OCI-M2 (cell line): ENCODE data around the gene CD164L2.

Experiments used
- DNase-seq: peaks from one replicate; lab custom pipeline; 2025; ENCODE audit not compliant: unreplicated experiment; lab: John Stamatoyannopoulos, UW

Gene CD164L2

DNA sequence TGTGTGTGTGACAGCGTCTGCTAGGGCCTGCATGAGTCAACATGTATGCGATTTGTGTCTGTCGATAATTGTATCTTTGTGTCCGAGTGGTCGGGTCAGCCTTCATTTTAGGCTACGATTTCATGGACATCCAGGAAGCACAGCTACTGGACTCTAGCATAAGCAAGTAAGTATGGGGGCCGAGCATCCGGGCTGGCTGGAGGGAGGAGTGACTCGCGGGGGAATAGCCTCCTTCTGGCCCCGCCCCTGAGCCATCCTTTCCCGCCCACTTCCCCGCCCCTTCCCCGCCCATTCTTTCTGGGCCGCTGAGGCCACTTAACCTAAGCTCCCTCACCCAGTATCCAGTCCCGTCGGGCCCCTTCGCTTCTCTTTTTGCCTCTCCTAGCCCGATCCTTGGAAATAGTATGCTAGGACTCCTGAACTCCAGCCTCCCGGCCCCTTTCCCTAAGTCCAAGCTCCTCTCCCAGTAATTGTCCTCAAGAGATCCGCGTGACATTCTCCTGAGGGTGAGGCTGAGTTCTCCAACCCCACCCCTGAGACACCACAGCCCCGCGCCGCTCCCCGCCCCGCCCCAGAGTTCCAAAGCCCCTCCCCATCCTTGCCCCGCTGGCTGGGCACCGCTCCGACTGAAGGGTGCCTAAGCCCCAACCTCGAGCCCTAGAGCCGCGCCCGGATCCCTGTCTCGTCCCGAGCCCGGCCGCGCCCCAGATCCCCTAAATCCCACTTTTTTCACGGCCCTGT lies 17.6 kb downstream of the CD164L2 start:
- peak; percentile 80 for DNase-seq

DNA sequence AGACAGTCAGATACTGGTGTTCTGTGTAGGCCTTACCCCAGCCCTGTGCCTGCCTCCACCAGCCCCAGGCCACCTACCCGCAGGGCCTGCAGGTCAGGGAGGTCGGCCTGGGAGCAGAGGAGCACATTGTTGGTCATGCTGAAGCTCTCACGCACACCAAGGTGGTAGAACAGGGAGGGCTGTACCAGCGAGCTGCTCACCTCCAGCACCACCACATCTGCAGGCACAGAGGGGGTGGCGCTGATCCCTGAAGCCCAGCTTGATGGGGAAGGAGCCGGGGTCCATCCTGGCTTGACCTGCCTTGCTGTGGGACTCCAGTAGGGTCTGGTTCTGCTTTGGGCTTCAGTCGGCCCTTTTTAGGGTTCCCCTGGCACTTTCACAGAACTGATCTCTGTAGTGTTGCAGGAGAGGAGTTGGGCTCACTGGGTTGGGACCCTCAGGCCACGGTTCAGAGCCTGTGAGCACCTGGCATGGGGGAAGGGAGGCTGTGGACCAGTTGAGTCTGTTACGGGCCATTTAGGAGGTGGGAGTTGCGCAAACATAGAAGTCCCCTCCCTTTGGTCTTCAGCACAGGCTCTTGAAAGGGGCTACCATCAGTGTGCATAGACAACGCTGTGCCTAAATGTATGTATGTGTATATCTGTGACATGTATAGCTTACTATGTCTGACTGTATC lies 18.3 kb downstream of the CD164L2 start:
- no peak for DNase-seq

DNA sequence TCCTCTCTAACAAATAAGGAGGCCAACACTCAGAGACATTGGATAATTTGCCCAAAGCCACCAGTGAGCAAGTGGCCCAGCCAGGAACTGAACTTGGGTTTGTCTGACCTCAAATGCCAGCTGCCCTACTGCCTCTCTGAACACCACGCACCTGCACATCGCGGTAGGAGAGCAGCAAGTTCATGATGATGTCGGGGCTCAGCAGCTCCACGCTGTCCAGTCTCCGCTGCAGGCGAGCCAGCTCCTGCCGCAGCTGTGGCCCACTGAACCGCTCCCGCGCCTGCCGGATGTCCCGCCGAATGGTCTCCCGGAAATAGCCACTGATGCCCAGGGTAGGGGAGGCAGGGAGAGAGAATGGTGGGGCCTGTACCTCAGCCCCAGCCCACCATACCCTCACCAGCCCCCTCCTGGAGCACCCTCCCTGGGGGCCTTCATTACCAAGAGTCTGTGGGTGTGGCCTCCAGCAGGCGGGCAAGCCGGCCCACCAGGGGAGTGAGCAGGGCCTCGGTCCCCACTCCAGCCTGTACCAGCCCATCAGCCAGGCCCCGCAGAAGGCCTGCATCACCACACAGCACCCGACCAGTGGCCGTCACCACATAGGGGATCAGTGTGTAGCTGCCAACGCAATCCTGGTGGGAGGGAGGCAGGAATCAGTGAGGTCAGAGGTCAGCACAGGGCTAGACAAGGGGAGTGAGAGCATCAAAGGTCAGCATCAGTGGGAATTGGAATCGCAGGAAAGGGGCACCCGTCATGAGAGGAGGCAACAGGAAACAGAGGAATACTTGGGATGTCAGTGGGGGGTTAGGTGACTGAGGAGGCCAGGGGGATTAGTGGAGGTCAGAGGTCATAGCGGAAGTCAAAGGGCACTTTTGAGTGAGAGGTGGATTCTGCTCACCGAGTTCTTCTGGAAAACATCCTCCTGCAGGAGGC lies 19.1 kb downstream of the CD164L2 start:
- DNase-seq, result no peak

DNA sequence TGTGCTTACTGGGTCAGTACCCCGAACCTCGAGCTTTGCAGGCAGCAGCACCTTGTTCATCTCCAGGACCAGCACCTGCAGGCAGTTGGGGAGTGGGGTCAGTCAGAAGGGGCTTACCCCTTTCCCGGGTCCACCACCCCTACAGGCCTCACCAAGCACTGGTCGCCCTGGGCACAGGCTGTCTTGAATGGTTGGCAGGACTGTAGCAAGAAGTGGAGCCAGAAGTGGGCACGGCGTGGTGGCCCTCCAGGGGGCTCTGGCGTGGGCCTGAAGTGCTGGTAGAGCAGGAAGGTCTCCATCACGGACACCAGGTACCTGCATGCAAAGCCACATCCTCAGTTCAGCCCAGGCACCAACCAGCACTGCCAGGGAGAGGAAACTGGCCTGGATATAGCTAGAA lies 21.6 kb downstream of the CD164L2 start:
- DNase-seq, result no peak

DNA sequence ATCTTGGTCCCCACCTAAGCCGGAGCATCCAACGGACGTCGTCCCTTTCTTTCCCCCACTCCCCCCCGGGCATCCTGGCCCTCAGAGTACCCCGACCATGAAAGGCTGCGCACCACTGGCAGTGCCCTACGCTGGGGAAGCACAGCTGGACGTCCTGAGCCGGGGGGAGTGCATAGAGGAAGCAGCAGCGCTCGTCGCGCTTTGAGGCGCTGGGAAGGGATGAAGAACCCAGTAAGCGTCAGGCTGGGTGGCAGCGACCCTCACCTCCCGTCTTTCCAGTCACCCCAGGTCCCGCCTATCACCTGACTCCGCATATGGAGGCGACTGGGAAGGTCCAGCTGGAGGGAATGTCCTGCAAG lies 22.1 kb downstream of the CD164L2 start:
- no peak for DNase-seq

DNA sequence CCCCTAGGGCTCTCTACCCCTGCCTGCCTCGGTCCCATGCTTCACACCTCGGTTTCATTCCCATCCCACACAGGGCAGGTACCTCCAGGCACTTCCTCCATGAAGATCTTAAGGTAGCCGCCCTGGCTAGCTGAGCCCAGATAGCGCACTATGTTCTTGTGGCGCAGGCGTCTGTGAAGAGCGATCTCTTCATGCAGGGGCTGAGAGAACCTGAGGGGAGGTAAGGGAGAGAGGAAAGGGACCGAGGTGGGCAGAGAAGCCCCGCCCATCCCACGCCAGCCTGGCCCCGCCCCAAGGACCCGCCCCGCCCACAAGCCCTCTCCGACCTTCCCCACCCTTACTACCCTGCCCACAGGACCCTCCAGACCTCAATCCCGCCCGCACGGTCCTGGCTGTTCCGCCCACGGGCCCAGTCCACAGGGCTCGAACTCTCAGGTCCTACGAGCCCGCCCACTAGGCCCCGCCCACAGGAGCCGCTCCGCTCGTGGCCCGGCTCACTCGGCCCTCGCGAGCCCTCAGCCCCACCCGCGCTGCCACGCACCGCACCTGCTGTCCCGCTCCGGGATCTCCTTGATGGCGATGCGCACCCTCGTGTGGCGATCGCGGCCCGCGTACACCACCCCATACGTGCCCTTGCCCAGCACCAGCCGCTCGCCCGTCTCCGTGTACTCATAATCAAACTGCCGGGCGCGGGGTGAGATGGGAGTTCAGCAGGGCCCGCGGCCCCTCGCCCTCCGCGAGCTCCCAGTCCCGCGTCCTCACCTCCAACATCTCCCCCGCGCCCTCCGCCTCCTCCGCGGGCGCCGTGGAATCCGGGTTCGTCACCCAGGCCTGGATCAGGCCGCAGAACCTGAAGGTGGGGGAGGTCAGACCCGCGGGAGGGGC lies 22.7 kb downstream of the CD164L2 start:
- no peak for DNase-seq

DNA sequence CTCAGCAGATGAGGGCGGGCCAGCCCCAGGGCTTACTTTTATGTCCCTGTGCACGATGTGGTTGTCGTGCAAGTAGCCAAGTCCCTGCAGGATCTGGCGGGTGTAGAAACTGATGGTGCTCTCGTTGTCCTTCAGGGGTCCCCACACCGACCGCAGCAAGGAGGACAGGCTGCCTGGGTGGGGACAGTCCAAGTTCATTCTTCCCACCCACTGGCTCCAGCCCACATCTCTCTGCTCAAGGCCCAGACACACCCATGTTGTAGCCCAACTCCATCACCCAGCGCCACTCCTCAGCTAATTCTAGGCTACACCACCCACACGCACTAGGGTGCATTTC lies 23.3 kb downstream of the CD164L2 start:
- DNase-seq, result no peak

DNA sequence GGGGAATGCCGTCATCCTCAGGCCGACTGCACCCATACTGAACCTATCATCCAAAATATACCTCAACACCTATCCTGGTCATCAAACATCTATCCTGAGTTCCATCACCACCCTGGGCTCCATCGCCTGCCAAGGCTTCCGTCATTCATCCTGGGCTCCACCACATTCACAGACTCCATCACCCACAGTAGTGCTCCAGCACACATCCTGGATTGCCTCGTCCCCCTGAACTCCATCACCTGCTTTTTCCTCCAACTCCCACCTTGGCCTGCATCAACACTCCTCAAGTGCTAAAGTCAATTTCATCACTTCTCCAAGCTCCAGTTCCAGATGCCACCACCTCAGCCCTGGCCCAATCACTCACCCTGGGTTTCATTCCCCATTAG lies 24.2 kb downstream of the CD164L2 start:
- DNase-seq, result no peak

DNA sequence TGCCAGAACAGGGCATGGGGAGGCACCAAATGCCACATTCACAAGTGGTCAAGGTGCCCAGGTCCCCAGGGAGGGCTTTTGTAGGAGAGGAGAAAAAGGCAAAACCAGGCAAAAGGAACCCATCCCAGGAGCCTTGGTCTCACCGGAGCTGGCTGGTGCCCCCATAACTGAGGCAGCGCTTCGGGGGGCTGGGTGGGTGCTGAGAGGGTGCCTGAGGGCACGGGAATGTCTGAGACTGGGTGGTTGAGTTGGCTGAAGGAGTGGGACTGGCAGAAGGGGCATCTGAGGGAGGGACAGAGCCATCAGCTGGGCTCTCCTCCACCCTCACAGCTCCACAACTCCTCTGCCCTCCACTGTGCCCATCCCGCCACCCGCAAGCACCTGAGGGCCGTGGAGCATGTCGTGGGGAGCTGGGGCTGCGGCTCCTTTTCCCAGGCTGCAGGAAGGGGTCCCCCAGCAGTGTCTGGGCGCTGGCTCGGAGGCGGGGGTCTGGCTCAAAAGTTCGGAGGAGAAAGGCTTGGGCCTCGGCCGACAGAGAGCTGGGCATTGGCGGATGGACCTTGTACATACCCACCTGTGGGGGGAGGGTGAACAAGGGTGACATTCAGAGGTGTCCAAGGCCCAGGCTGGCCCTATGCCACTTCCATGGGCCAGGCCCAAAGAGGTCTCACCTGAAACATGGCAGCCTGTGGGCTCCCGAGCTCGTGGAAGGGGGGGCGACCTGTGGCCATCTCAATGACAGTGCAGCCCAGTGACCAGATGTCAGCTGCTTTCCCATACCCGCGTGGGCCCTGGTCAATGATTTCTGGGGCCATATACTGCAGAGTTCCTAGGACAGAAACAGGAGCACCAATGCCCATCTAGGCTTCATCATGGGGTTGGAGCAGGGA lies 24.9 kb downstream of the CD164L2 start:
- DNase-seq, result no peak

DNA sequence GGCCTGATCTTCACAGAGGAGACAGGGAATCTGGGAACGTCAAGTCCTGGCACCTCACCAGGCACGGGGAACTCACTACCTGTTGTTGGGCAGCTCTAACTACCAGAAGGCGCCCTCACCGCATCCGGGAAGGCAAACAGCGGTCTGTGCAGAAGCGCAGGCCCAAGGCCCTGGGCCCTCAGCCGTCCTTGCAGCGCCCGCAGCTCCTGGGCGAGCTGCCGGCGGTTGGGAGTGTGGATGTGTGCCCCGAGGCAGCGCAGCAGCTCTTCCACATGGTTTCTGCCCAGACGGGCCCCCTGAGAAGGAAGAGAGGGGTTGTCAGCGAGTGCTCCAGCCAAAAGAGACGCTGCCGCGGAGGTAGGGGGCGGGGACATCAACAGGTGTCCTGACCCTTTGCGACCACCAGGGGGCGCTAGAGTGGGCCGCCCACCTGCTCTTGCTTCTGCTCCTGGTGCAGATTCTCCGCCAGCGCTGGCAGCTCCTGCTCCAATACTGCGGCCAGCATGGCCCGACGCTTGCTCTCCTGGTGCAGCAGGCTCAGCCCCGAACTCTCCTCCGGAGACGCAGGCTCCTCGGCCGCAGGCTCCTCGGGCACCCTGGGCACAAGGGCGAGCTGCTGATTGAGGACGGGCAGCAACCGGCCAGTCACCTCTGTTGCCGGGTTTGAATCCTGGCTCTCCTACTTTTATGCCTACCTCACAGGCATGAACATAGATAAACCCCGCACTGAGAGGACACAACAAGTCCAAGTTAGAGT lies 25.7 kb downstream of the CD164L2 start:
- no peak for DNase-seq

DNA sequence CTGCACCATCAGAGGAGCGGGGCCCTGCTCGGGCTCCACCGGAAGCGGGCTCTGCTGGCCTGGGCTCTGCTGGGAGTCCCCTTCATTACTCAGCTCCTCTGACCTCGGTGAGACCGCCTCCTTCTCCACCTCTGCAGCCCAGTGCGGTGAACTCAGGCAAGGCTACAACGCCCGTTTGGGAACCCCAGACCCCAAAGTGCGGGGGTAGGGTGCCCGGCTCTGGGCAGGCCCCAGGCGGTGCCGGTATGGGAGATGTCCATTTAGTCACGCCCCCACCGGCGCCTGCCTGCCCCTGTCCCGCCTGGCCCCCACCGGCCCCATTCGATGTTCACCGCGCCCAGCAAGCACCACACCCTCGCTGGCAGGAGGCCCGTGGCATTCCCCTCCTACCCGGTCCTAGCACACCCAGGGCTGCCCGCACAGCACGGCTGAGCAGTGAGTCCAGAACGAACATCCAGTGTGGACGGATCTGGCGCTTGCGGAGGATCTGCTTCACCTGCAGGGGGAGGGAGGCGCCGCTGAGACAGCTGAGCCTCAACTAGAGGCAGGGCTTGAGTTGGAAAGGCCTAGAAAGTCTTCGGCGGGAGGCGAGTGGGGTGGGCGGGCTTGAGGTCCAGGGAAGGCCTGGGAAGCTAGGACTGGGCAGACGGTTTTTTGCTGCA lies 26.4 kb downstream of the CD164L2 start:
- DNase-seq, result no peak

DNA sequence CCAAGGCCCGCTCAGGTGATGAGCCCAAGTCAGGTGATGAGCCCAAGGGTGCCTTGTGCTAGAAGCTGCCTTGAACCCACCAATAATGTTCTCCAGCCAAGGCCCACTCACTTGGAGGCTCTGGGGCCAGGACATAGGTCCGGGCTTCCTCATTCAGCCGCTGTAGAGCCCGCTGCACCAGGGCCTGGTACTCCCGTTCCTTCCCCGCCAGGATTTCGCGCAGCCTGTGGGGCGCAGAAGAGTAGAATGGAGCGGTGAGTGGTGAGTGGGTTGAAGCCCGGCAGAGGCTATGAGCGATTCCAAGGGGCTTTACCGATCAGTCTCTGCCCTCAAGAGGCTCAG lies 26.9 kb downstream of the CD164L2 start:
- DNase-seq, result no peak

DNA sequence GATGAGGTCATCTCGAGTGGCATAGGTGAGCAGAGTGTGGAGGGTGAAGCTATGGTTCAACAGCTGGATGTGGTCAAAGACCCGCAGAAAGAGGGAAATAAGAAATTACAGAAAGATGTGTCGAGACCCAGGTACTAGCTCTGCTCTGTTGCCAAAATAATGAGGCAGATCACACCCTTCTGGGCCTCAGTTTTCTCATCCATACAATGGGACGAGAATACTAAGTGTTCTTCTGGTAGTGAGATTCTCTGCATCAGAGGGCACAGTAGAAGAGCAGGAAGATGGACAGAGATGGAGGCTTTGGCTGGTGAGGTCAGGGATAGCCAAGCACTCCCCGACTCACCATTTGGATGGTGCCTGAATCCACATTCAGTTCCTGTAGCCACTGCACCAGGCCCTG lies 27.4 kb downstream of the CD164L2 start:
- no peak for DNase-seq

DNA sequence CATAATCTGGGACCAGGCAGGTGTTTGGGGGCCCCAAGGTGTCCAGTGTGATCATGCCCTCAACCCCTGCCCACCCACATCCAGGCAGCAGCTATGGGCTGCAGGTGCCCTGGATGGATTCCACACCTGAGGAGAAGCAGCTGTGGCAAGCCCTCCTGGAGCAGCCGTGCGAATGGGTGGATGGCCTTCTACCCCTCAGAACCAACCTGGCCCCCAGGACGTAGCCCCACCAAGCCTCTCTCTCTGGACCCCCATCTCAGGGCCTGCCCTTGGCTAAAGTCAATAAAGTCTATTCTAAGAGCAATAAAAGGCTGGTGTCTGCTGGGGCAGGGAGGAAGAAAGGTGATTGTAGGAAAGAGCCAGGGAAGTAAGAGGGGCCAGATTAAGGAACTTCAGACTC lies 29.5 kb downstream of the CD164L2 start:
- DNase-seq, result no peak

DNA sequence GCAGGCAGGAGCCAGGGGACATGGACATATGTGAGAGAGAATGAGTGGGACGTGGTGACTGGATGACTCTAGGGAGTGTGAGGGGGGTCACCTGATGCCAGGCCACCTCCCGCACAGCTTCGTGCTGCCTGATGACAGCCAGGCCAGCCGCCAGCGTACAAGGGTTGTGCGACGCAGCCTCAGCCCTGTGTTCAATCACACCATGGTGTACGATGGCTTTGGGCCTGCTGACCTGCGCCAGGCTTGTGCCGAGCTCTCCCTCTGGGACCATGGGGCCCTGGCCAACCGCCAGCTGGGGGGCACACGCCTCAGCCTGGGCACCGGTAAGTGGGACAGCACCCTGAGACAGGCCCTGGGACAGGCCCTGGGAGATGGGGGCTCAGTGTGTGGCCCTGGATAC lies 30.0 kb downstream of the CD164L2 start:
- DNase-seq, result no peak

DNA sequence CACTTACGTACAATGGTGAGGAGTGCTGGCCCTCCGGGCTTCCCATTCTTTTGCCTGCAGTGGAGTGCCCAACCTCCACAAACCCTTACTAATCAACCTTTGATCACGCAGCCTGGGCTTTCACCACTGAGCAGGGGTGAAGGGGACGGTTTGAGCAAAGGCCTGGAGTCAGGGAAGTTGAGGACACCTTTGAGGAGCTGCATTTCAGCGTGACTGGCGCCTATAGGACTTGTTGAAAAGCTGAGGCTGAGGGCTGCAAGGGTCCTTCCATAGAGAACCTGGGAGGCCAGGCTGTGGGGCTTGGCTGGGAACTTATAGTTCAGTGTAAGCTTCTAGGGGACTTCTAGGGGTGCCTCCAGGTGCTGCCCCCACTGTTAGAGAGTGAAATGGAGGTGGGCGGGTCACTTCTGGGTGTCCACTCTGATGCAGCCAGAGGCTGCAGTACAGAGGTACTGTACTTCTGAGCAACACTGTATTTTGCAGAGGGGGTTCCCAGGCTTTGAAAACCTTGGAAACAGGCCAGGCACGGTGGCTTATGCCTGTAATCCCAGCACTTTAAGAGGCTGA lies 31.5 kb downstream of the CD164L2 start:
- DNase-seq, result no peak

DNA sequence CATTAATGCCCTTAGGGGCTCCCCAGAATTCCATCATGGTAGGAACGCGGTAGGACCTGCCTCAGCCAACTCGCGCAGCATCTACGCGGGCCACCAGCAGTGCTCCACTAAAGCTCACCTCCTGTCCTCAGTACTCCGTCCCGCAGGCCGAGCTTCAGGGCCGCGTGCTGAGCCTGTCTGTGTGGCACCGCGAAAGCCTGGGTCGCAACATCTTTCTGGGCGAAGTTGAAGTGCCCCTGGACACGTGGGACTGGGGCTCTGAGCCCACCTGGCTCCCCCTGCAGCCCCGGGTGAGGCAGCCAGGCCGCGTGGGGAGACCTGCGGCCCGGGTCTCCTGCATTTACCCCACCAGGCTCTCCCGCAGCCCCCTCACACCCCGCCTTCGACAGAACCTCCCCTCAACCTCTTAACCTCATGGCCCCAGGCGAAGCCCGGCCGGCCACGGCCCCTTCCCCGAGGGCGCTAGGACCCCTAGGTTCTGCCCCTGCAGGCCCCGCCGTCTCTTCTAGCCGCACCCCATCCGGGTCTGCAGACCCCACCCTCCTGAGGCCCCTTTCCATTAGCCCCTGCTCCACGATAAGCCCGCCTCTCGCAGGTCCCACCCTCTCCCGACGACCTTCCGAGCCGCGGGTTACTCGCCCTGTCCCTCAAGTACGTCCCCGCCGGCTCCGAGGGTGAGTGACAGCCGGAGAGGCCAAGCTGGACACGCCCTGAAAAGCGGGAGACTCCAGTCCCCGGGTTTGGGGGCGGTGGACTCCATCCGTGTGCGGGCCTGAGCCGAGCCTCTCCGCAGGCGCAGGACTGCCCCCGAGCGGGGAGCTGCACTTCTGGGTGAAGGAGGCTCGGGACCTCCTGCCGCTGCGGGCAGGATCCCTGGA lies 32.2 kb downstream of the CD164L2 start:
- no peak for DNase-seq
